Ectodermal cell (in vitro differentiated cells): ENCODE measurements around the gene CENPE.
A peak's percentile ranks its signal among the peaks of the same experiment; 100 is the strongest.
"Not testable (repeated sequence)": the region's sequence is repeated elsewhere in the genome, so short reads cannot be mapped to it uniquely, and the experiment has no call there.

Source experiments
- H3K27ac ChIP-seq: 2 replicates; pipeline ENCODE4 v1.7.0; 2013; ENCODE audit warnings: mild to moderate bottlenecking, low read depth, low read length; ENCODE audit not compliant: insufficient read depth, poor library complexity, severe bottlenecking
- H3K27me3 ChIP-seq: 2 replicates; pipeline ENCODE4 v1.7.0; 2013; ENCODE audit warnings: mild to moderate bottlenecking, low read length; ENCODE audit not compliant: insufficient read depth, control insufficient read depth, poor library complexity, severe bottlenecking
- H3K36me3 ChIP-seq: one replicate; pipeline ENCODE4 v1.7.0; 2013; ENCODE audit warnings: low read length; ENCODE audit not compliant: control insufficient read depth, insufficient read depth
- H3K4me1 ChIP-seq: one replicate; pipeline ENCODE4 v1.7.0; 2013; ENCODE audit warnings: low read length; ENCODE audit not compliant: control insufficient read depth, insufficient read depth
- H3K4me3 ChIP-seq: 2 replicates; pipeline ENCODE4 v1.7.0; 2013; ENCODE audit warnings: low read depth, low read length, control low read depth; ENCODE audit not compliant: insufficient read depth
- H3K9me3 ChIP-seq: 2 replicates; pipeline ENCODE4 v1.7.0; 2013; ENCODE audit warnings: mild to moderate bottlenecking, low read length, moderate library complexity; ENCODE audit not compliant: control insufficient read depth
- WGBS, 2 experiments: methylation state at CpG; one replicate each; pipeline ENCODE4 v1.1.7; 2013; ENCODE audit warnings: missing lambda C conversion rate in 2 of 2; 5-methylcytosine and 5-hydroxymethylcytosine counted together

The CENPE gene

DNA sequence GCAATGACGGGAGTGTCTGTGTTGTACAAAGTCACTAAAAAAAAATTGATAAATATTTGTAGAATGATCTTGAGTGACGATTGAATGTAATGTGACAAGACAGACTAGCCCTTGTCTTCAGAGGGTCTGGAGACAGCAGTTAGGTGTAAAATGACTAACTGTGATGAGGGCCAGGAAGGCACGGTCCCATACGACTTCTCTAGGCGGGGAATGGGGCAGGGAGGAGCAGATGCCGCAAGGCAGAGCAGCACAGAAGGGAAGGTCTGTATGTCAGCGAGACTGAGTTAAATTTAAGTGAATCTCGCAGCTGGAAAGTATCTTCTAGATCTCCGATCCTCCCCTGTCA is 405 bp downstream of the CENPE start:
- H3K4me1 ChIP-seq, result peaks cover 15% of the 10 kb centered on the region
- H3K4me3 ChIP-seq, result peak overlapping the region; percentile 64
- H3K27me3 ChIP-seq, result no peaks in the 10 kb centered on the region
- H3K36me3 ChIP-seq, result peaks cover 16% of the 10 kb centered on the region
- no peaks in the 10 kb centered on the region for H3K9me3 ChIP-seq
- 1 to 2% methylated on average over 9 of the region's 9 CpGs for WGBS, 2 experiments
- H3K27ac ChIP-seq, result no peak overlapping the region

DNA sequence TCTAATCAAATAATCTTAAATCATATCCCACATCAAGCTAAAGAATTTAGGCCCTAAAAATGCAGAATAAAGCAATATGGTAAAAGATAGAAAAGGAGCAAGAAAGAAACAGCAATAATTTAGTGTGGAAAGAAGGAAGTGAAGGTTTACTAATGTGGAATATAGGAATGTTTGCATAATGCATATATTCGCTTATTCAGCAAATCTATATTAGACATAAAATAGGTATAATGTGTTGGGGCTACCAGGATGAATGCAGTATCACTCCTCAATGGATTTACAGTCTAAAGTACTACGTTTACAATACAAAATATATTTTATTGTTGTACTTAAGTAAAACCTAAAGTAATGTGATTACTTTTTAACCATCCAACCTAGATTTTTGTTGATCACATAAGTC is 4.7 kb downstream of the CENPE start:
- no peaks in the 10 kb centered on the region for H3K27me3 ChIP-seq
- peaks cover 15% of the 10 kb centered on the region for H3K4me1 ChIP-seq
- H3K36me3 ChIP-seq, result peaks cover 26% of the 10 kb centered on the region
- no peak overlapping the region for H3K27ac ChIP-seq
- H3K9me3 ChIP-seq, result no peaks in the 10 kb centered on the region
- H3K4me3 ChIP-seq, result no peak overlapping the region
- WGBS, 2 experiments, result 100% methylated on average over 1 of the region's 2 CpGs; no CpG with 5 or more reads in 1 of the 2 experiments

DNA sequence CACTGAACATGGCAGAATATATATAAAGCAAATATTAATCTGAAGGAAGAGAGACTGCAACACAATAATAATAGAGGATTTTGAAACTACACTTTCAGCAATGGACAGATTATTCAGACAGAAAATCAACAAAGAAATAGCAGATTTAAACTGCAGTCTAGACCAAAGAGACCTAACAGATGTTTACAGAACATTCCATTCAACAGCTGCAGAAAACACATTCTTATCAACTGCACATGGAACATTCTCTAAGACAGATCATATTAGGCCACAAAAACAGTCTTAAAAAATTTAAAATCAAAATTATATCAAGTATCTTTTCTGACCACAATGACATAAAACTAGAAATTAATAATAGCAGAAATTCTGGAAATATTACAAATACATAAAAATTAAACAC is 27.1 kb downstream of the CENPE start:
- no peaks in the 10 kb centered on the region for H3K4me1 ChIP-seq
- no peaks in the 10 kb centered on the region for H3K27me3 ChIP-seq
- peaks cover 26% of the 10 kb centered on the region for H3K36me3 ChIP-seq
- H3K4me3 ChIP-seq, result no peak overlapping the region
- H3K27ac ChIP-seq, result no peak overlapping the region
- no peaks in the 10 kb centered on the region for H3K9me3 ChIP-seq

DNA sequence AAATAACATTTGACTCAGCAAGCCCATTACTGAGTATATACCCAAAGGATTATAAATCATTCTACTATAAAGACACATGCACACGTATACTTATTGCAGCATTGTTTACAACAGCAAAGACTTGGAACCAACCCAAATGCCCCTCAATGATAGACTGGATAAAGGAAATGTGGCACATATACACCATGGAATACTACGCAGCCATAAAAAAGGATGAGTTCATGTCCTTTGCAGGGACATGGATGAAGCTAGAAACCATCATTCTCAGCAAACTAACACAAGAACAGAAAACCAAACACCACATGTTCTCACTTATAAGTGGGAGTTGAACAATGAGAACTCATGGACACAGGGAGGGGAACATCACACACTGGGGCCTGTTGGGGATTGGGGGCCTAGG is 28.4 kb downstream of the CENPE start:
- whole genome bisulfite sequencing, 2 experiments, result 85 to 90% methylated on average over 1 to 2 of the region's 2 CpGs
- H3K4me1 ChIP-seq, H3K27ac ChIP-seq, H3K9me3 ChIP-seq, H3K27me3 ChIP-seq, H3K4me3 ChIP-seq: not testable (repeated sequence)
- H3K36me3 ChIP-seq, result peaks cover 26% of the 10 kb centered on the region

DNA sequence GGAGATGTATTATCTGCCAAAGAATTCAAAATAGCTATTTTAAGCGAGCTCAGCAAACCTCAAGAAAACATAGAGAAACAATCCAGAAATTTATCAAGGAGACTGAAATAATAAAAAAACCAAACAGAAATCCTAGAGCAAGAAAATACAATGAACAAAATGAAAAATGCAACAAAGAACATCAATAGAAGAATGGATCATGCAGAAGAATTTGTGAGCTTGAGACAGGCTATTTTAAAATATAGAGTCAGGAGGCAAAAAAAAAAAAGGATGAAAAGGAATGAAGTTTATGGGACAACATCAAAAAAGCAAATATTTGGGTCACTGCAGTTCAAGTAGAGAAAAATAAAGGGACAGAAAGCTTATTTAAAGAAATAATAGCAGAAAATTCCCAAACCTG is 29.1 kb downstream of the CENPE start:
- no peak overlapping the region for H3K4me3 ChIP-seq
- 85% methylated on average over 1 of the region's 1 CpG; no CpG with 5 or more reads in 1 of the 2 experiments for WGBS, 2 experiments
- no peaks in the 10 kb centered on the region for H3K9me3 ChIP-seq
- H3K4me1 ChIP-seq, result no peaks in the 10 kb centered on the region
- no peaks in the 10 kb centered on the region for H3K27me3 ChIP-seq
- no peak overlapping the region for H3K27ac ChIP-seq
- H3K36me3 ChIP-seq, result peaks cover 24% of the 10 kb centered on the region

DNA sequence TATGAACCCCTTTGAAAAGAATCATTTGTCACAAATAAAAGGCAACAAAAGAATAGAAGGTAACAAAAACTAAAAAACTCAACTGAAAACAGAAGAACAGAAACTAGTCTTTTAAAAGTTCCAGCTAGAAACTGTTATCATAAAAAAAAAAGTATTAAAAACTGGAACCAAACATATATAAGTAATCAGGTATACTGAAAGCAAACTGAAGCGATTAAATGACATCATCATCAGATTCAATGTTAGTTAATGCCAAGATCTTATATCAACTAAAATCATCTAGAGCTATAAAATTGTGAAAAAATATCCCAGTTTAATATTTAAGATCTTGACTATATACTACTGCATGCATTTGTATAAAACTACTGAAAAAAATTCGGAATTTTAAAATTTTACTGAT is 36.0 kb downstream of the CENPE start:
- H3K4me3 ChIP-seq, result no peak overlapping the region
- H3K4me1 ChIP-seq, result no peaks in the 10 kb centered on the region
- H3K36me3 ChIP-seq, result peaks cover 4% of the 10 kb centered on the region
- no peaks in the 10 kb centered on the region for H3K27me3 ChIP-seq
- WGBS, 2 experiments, result 96 to 100% methylated on average over 1 to 2 of the region's 2 CpGs
- H3K27ac ChIP-seq, result no peak overlapping the region
- no peaks in the 10 kb centered on the region for H3K9me3 ChIP-seq

DNA sequence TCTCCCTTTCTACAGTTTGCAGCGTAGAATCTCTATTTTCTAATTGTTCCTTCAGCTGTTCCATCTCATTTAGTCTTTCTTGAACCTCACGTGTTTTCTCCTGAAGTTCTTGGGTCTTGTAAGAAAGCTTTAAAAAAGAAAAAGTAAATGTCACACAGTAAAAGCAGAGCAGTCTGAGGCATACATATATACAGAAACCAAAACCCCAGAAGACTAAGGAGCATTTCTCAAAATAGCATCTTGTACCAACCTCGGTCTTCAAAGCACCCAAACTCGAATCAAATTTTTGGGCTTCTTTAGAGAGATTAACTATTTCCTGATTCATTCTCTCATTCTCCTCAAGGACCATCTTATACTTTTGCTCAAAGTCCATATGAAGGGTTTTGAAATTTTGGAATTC is 39.4 kb downstream of the CENPE start:
- Histone ChIP-seq H3K36me3 (peaks cover 10% of the 10 kb centered on the region), H3K27me3 (no peaks in the 10 kb centered on the region), H3K4me3 (no peak overlapping the region), H3K27ac (no peak overlapping the region), H3K4me1 (no peaks in the 10 kb centered on the region), H3K9me3 (no peaks in the 10 kb centered on the region)
- WGBS, 2 experiments, result 97 to 99% methylated on average over 4 of the region's 4 CpGs

DNA sequence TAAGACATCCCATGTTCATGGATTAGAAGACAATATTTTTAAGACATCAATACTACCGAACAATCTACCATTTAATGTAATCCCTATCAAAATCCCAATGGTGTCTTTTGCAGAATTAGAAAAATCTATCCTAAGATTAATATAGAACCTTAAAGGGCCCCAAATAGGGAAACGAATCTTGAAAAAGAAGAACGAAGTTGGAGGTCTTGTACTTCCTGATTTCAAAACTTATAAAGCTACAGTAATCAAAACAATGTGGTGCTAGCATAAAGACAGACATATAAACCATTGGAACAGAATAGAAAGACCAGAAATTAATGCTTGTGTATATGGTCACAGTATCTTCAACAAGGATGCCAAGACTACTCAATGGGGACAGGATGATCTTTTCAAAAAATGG is 42.0 kb downstream of the CENPE start:
- H3K27me3 ChIP-seq, result no peaks in the 10 kb centered on the region

DNA sequence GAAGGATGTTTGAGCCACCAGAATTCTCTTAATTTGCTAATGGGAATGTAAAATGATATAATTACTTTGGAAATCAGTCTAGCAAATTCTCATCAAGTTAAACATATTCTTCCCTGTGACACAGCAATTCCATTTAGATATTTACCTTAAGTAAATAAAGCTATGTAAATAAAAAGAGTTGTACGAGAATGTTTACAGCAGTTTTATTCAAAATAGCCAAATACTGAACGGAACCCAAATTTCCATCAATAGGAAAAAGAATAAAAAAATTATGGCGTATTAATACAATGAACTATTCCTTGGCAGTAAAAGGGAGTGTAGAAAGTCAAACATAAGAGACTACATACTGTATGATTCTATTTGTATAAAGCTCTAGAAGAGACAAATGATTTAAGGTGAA is 45.8 kb downstream of the CENPE start:
- no peak overlapping the region for H3K27ac ChIP-seq
- WGBS, 2 experiments, result 95% methylated on average over 3 of the region's 3 CpGs; no CpG with 5 or more reads in 1 of the 2 experiments
- no peaks in the 10 kb centered on the region for H3K27me3 ChIP-seq
- no peaks in the 10 kb centered on the region for H3K9me3 ChIP-seq
- peaks cover 25% of the 10 kb centered on the region for H3K36me3 ChIP-seq
- no peaks in the 10 kb centered on the region for H3K4me1 ChIP-seq
- H3K4me3 ChIP-seq, result no peak overlapping the region

More for the DNA sequence above, 42.0 kb downstream of the CENPE start:
- Histone ChIP-seq H3K9me3 (no peaks in the 10 kb centered on the region), H3K4me3 (no peak overlapping the region), H3K27ac (no peak overlapping the region), H3K4me1 (no peaks in the 10 kb centered on the region), H3K36me3 (peaks cover 12% of the 10 kb centered on the region)
- WGBS, 2 experiments, result 90 to 100% methylated on average over 2 to 3 of the region's 3 CpGs

DNA sequence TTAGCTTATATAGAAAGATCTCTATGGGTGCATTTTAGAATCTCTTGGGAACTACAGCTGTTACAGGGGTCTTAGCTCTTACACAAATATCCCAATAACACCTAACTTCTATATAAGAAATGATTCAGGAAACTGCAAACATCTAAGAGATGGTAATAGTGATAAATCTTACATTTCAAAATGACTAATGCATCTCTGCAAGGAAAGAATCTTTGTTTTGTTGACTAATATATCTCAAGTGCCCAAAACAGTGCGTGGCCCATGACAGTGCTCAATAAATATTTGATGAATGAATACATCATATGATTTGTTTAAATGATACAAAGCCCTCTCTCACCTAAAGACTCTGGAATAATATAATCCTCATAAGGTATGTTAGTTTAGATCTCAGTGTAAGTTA is 47.5 kb downstream of the CENPE start:
- Histone ChIP-seq H3K4me1 (no peaks in the 10 kb centered on the region), H3K36me3 (peaks cover 34% of the 10 kb centered on the region), H3K27ac (no peak overlapping the region), H3K27me3 (no peaks in the 10 kb centered on the region), H3K4me3 (no peak overlapping the region), H3K9me3 (no peaks in the 10 kb centered on the region)
- WGBS, 2 experiments, result 80% methylated on average over 1 of the region's 1 CpG; no CpG with 5 or more reads in 1 of the 2 experiments

DNA sequence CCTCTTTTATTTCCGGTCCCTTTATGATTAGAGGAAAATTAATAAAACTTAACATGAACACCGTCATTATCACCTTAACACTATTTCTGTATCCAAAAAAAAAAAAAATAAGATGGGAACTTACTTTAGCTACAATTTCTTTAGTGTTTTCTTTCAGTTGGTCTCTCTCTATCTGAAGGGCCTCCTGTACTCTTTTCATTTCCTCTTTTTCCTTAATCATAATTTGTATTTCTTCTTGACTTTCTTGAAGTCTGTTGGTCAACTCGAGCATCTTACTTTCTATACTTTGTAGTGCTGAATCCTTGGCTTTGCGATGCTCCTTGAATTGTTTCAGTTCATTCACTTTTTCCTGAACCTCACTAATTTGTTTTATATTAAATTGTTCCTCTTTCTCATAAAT is 53.2 kb downstream of the CENPE start:
- no peak overlapping the region for H3K4me3 ChIP-seq
- H3K27ac ChIP-seq, result no peak overlapping the region
- 100% methylated on average over 2 to 3 of the region's 4 CpGs for WGBS, 2 experiments
- no peaks in the 10 kb centered on the region for H3K9me3 ChIP-seq
- H3K27me3 ChIP-seq, result no peaks in the 10 kb centered on the region
- H3K36me3 ChIP-seq, result peaks cover 38% of the 10 kb centered on the region
- H3K4me1 ChIP-seq, result no peaks in the 10 kb centered on the region
